Activated CD8-positive, alpha-beta memory T cell treated with anti-CD3 and anti-CD28 coated beads, Interleukin-2, amount 50 U/mL, for 1 hour (primary cell): Measurements from ENCODE around the gene EML4.

Experiments
- DNase-seq: peaks from one replicate; pipeline ENCODE4 v3.0.0-alpha.2; 2020; ENCODE audit errors: extremely low read depth

EML4 gene

DNA sequence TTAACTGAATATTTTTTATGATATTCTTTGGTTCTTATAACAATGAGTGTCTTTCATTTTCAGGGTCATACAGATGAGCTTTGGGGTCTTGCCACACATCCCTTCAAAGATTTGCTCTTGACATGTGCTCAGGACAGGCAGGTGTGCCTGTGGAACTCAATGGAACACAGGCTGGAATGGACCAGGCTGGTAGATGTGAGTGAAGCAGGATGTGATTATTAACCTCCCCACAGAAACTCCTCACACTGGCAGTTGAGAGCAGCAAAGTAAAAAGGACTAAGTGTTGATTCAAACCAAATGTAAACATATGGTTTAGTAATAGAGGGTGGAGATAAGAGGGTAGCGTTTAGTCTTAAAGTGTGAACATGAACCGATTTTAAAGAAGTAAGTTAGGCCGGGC, 134.1 kb downstream of the EML4 start:
- no peak for DNase-seq

GRCh38 chr2:42304059-42304713, 135.0 kb downstream of the EML4 start:
- no peak for DNase-seq

DNA sequence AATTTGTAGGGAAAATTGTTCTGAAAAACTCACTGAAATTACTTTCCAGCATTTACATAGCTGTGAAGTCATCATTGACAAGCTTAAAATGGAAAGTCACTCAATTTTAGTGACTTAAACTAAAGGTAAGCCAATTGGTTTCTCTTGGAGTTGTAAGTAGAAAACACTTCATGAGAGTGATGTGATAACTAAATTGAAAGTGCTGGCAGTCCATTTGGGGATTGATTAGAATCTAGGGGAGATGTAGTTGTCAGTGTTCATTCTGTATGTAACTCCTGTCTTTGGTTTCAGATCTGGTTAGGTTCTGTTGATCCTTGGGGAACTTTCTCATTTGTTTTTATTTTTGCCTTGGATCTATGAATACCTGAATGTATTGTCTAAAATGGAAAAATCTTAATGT, 138.0 kb downstream of the EML4 start:
- no peak for DNase-seq

DNA sequence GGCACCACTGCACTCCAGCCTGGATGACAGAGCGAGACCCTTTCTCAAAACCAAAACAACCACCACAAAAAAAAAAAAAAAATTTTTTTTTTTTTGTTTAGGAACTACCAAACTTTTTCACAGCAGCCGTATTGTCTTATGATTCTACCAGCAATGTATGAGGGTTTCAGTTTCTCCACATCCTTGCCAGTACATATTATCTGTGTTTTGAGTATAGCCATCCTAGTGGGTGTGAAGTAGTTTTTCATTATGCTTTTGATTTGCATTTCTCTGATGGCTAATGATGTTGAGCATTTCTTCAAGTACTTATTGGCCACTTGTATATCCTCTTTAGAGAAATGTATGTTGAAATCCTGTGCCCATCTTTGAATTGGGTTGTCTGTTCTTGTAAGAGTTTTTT, 140.2 kb downstream of the EML4 start:
- no peak for DNase-seq

DNA sequence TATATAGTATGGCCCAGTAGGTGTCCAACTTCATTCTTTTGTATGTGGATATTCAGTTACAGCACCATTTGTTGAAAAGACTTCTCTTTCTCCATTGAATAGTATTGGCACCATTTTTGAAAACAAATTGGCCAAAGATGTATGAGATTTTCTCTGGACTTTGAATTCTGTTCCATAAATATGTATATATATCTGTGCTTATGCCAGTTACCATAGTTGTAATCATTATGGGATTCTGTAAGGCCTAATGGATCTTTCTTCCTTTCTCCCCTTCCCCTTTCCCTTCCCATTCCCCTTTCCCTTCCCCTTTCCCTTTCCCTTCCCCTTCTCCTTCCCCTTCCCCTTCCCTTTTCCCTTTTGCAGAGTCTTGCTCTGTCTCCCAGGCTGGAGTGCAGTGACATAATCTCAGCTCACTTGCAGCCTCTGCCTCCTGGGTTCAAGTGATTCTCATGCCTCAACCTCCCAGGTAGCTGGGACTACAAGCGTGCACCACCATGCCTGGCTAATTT, 140.9 kb downstream of the EML4 start:
- DNase-seq: no peak

DNA sequence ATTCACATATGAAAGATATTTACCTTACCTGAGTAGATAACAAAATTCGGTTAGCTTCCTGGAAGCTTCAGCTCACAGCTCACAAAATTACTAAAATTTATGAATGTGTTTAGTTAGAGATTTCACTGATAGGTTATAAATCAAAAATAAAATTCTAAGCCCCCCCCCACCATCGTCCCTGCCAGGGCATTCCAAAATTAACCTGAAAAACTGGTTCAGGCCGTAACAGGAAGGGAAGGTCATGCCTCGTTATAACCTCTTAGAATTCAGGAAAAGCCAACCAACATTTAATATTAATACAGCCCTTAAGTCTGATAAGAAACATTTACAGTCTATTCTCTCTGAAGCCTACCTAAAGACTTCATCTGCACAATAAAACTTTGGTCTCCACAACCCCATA, 143.0 kb downstream of the EML4 start:
- no peak for DNase-seq

- no peak for DNase-seq
These were observed 145.8 kb downstream of the EML4 start for GRCh38 chr2:42314892-42315468.

DNA sequence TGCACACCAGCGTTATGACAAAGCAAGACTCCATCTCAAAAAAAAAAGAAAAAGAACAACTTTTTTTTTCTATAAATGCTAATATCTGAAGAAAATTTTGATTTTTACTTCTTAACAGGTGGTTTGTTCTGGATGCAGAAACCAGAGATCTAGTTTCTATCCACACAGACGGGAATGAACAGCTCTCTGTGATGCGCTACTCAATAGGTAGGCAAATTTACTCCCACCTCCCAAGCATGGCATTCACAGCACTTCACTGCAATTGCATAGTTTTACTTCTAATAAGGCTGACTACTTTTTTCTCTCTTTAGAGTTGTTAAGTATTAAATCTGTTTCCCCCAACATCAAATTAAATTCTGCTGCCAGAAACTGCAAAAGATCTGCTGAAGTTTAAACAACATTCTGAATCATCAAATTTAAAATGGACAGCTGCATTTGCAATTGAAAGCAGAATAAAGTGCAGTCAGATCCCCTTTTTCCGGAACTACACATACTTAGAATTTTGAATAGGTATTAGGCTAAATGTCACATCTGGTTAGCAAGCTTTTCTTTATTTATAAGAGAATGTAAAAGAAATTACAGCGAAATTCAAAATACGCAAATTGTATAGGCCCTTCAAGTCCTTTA, 146.8 kb downstream of the EML4 start:
- no peak for DNase-seq

DNA sequence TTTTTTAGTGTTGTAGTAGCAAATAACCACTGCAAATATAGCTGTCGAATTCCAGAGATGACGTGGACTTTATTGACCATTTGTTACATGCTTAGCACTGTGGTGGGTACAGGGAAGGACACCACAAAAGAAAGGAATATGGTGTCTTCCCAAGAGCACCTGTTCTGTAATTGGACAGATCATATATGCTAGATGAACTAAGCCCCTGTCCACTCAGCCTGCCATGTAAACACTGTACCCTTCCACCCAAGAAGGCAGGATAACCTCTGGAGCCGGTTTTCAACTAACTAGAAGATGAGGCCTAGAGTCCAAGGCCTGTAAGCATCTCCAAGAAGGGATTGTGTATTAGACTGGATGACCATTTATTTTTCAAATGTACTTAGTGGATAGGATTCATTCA, 147.8 kb downstream of the EML4 start:
- DNase-seq: no peak

GRCh38 chr2:42317486-42317885, 148.3 kb downstream of the EML4 start:
- DNase-seq: no peak

DNA sequence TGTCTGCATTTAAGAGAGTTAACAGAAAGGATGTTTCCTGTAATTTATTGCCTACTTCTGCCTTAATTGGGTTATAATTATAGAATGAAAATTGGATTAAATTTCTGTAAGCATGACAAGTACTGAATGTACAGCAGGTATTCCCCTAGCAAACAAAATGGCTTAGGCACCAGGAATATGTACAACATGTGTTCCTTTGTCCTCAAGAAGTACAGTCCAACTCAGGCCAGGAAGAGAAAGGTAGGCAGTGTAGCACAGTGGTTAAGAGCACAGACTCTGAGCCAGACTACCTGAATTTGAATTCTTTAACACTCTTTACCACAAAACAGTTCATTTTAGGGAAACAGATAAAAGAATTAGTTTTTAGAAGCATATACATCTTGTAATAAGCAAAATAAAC, 148.8 kb downstream of the EML4 start:
- no peak for DNase-seq

DNA sequence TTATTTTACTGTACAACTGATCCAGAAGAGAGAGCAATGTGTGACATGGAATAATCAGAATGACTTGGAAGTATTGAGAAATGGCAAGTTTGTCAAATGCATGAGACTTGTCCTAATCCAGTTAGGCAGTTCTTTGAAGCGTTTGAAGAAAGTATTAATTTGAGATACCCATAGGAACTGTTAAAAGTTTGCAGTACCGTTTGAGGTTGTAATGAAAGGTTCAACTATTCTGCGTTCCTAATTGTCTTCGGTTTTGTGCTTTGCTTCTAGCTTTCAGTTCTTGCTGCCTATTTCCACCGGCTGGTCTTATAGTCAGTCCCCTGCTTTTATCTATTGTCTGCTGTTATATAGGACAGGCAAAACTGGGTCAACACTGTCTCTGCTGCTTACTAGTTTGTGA, 150.1 kb downstream of the EML4 start:
- DNase-seq: no peak

GRCh38 chr2:42321452-42322064, 152.4 kb downstream of the EML4 start:
- DNase-seq: no peak

DNA sequence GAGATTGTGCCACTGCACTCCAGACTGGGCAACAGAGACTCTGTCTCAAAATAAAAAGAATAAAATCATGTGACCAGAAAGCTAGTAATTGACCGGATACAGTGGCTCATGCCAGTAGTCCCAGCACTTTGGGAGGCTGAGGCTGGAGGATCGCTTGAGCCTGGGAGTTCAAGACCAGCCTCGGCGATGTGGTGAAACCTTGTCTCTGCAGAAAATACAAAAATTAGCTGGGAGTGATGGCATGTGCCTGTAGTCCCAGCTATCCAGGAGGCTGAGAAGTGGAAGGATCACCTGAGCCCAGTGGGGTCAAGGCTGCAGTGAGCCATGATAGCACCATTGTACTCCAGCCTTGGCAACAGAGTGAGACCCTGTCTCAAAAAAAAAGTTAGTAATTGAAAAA, 155.1 kb downstream of the EML4 start:
- DNase-seq: no peak

DNA sequence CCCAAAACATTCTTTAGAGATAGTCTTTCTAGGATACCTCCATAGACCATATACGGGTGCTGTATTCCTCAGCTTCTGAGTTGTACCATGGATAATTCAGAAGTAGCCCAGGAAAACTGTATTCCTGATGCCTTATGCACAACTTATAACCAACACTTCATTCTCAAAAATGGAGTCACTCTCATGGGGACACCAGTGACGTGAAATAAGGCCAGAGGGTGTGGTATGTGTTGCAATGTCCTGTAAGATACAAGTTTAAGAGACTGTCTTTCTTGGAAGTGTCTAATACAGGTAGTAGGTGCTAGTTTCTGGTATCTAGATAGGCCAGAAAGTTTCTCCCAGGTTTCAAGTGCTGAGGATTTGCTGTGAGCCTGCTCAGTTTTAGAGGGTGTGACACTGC, 155.8 kb downstream of the EML4 start:
- DNase-seq: no peak

- DNase-seq: no peak
These were observed 156.5 kb downstream of the EML4 start for GRCh38 chr2:42325609-42326008.

DNA sequence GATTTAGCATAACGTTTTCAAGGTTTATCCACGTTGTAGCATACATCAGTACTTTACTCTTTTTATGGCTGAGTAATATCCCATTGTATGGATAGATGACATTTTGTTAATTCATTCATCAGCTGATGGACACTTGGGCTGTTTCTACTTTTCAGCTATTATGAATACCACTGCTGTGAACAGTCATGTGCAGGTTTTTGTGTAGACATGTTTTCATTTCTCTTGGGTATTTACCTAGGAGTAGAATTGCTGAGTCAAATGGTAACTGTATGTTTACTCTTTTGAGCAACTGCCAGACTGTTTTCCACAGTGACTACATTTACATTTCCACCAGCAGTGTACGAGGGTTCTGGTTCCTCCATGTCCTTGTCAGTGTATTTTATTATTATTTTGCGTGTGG, 158.0 kb downstream of the EML4 start:
- DNase-seq: no peak

DNA sequence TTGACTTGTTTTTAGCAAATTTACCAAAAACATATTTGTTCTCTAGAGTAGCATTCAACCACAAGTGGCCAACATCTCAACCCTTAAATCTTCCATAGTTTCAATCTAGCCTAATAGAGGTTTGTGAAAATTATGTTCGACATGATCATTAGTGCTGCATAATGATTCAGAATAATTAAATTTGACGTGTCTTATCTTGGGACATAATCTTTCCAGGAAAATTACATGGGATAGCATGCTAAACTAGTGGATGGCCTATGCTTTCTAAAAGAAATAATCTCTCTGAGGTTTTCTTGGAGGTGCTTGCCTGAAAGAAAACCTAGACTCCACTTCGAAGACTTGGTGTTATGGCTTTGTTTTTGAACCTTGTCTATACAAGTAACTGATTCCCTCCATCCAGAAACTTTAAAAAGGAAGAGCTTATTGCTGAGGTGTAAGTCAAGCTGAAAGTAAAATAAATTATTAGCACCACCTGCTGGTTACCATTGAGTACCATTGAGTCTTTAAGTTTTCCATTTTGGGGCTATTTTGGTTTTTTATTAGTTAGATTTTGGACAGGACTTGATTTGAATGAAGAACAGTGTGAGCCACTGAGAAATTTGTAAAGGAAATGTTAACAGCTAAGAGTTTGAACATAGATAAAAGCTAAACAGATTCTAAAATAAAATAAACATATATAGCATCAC, 159.1 kb downstream of the EML4 start:
- DNase-seq: no peak

DNA sequence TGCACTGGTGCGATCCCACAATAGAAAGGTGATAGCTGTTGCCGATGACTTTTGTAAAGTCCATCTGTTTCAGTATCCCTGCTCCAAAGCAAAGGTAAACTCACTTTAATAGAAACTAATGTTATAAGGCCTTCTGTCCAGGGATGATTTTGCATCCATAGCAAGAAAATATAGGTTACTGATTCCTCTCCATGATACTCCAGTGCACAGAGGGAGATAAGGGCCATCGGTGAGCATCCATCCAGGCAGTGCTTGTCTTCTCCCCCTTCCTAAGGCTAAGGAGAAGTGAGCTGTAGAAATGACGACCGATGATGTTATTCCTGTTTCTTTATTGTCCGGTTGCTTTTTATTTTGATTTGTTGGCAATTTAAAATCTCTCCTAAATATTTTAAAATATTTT, 159.8 kb downstream of the EML4 start:
- no peak for DNase-seq

GRCh38 chr2:42329736-42330135, 160.6 kb downstream of the EML4 start:
- DNase-seq: no peak

DNA sequence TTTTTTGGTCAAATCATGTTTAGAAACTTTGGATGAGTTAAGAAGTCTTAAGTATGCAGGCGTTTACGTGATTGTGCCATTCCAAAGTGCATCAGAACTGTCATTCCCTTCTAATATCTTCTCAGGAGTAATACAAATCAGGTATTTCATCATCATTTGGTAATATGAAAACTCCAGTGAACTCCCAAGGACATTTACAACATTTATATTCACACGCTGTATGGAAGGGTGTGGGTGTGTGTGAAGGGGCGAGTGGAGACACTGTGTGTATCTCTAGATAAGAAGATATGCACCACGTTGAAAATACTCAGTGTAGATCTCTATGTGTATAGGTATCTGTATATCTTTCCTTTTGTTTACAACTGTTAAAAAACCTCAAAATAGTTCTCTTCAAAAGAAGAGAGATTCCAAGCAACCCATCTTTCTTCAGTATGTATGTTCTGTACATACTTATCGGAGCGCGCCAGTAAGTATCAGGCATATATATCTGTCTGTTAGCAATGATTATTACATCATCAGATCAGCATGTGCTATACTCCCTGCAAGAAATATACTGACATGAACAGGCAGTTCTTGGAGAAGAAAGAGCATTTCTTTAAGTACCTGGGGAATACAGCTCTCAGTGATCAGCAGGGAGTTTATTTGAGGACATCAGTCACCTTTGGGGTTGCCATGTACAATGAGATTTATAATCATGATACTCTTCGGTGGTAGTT, 162.6 kb downstream of the EML4 start:
- no peak for DNase-seq

DNA sequence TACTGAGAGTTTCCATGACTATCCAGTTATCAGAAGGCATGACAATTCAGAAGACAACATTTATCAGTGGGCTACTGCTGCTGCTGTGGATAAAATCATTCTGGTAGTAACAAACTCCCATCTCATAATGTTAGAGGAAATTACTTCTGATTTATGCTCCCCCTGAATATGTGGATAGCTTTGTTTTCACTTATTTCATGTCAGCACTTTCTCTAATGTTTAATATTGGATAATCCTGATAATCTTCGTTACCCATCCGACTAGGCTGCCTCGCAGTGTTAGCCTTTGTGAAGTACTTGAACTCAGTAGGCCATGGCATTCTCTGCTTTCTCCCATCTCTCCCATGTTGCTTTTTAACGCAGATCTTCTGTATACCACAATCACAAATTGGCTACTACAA, 163.4 kb downstream of the EML4 start:
- no peak for DNase-seq
